ENCODE data around the gene NANOS2. TPM values are rescaled to one million over a fixed set of nuclear protein-coding genes. Genes with fewer than 3 reads are reported as not detected.
"Not testable (repeated sequence)": the region's sequence is repeated elsewhere in the genome, so short reads cannot be mapped to it uniquely, and the experiment has no call there.

Gene NANOS2
- total RNA-seq, 4 donors from 2014 or later: not detected

DNA sequence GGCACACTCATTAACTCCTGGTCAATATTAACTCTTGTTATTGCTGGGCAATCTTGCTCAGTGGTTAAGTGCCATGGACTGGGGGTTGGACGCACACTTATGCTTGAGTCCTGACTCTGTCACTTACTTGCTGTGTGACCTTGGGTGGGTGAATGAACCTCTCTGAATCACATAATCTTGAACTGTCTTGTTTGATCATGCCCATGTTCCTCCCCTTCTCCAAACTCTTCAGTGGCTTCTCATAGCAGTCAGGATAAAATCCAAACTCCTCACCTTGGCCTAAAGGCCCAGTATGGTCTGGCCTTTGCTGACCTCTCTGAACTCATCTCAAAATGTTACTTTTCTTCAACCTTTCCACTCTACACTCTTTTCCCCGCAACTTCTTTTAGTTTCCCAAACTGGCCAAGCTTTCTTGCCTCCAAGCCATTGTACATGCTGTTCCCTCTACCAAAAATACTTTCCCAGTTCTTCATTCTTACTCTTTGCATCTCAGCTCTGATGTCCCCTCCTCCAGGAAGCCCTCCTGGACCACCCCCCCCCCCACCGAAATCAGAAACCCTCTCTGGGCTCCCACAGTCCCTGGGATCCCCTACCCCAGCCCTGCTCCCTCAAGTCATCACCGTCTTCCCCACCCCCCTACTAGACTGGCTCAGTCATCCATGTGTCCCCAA, 14.5 kb downstream of the NANOS2 start:
- Histone ChIP-seq H3K9me3 (no peaks in the 10 kb centered on the region), H3K4me3 (no peak overlapping the region), H3K4me1 (peaks cover 13 to 29% (median 22%) of the 10 kb centered on the region in 4 donors), H3K36me3 (peaks cover 0 to 9% (median 0%) of the 10 kb centered on the region in 4 donors), H3K27ac (no peak overlapping the region), H3K27me3 (no peaks in the 10 kb centered on the region)
- in situ Hi-C loops (cut with MboI; ENCODE audit: low pct_ligation_motif_present in 1 of 4, low pct_unique_long_range_greater_than_20kb in 1 of 4, low sequenced_read_pairs in 3 of 4): no loop called here
- WGBS, 2 donors (ENCODE audit: low coverage in 1 of 2): 84 to 93% methylated on average over 3 to 4 of the region's 4 CpGs
- TF ChIP-seq EP300 (IDR thresholded peaks at IDR 0.05; ENCODE audit: low read depth) (no peak), POLR2A (IDR thresholded peaks at IDR 0.05) (no peak), POLR2AphosphoS5 (IDR thresholded peaks at IDR 0.05) (no peak)
- TF ChIP-seq, protein P1, sequence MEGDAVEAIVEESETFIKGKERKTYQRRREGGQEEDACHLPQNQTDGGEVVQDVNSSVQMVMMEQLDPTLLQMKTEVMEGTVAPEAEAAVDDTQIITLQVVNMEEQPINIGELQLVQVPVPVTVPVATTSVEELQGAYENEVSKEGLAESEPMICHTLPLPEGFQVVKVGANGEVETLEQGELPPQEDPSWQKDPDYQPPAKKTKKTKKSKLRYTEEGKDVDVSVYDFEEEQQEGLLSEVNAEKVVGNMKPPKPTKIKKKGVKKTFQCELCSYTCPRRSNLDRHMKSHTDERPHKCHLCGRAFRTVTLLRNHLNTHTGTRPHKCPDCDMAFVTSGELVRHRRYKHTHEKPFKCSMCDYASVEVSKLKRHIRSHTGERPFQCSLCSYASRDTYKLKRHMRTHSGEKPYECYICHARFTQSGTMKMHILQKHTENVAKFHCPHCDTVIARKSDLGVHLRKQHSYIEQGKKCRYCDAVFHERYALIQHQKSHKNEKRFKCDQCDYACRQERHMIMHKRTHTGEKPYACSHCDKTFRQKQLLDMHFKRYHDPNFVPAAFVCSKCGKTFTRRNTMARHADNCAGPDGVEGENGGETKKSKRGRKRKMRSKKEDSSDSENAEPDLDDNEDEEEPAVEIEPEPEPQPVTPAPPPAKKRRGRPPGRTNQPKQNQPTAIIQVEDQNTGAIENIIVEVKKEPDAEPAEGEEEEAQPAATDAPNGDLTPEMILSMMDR (IDR thresholded peaks at IDR 0.05): no peak
- DNase-seq: no peak
- intact Hi-C loops (cut with DNase I; ENCODE audit: low total_unique reads): no loop called here

- 89 to 93% methylated on average over 3 to 7 of the region's 7 CpGs for WGBS, 2 donors (ENCODE audit: low coverage in 1 of 2)
- no peaks in the 10 kb centered on the region for H3K9me3 ChIP-seq
- TF ChIP-seq POLR2AphosphoS5 (IDR thresholded peaks at IDR 0.05): no peak
- TF ChIP-seq, protein P1 (IDR thresholded peaks at IDR 0.05): no peak
- no peak for TF ChIP-seq POLR2A (IDR thresholded peaks at IDR 0.05)
- TF ChIP-seq EP300 (IDR thresholded peaks at IDR 0.05; ENCODE audit: low read depth): no peak
- no peak overlapping the region for H3K4me3 ChIP-seq
- DNase-seq: no peak
- intact Hi-C loops (cut with DNase I; ENCODE audit: low total_unique reads): no loop called here
- no peak overlapping the region for H3K27ac ChIP-seq
- H3K27me3 ChIP-seq: no peaks in the 10 kb centered on the region
- peaks cover 13 to 29% (median 22%) of the 10 kb centered on the region in 4 donors for H3K4me1 ChIP-seq
- in situ Hi-C loops (cut with MboI; ENCODE audit: low pct_ligation_motif_present in 1 of 4, low pct_unique_long_range_greater_than_20kb in 1 of 4, low sequenced_read_pairs in 3 of 4): no loop called here
- peaks cover 0 to 9% (median 0%) of the 10 kb centered on the region in 4 donors for H3K36me3 ChIP-seq
Observed at GRCh38 chr19:45899253-45899652, 15.3 kb downstream of the NANOS2 start.

DNA sequence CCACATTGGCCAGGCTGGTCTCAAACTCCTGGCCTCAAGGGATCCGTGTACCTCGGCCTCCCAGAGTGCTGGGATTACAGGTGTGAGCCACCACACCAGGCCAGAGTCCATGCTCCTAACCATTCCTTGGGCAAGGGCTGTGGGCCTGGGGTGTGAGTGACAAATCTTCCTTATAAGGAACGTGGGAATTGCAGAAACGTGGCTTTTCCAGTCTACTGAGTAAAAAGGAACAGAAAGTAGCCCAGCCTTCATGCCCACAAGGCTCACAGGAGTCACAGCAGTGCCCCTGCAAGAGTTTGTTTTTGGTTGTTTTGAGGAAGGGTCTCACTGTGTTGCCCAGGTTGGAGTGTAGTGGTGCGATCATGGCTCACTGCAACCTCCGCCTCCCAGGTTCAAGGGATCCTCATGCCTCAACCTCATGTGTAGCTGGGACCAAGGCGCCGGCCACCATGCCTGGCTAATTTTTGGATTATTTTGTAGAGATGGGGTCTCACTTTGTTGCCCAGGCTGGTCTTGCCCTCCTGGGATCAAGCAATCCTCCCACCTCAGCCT, 17.2 kb downstream of the NANOS2 start:
- 88% methylated on average over 8 of the region's 8 CpGs; no CpG with 5 or more reads in 1 of the 2 donors for WGBS, 2 donors (ENCODE audit: low coverage in 1 of 2)
- peaks cover 0 to 9% (median 0%) of the 10 kb centered on the region in 4 donors for H3K36me3 ChIP-seq
- no peak for DNase-seq
- peaks cover 8 to 22% (median 15%) of the 10 kb centered on the region in 4 donors for H3K4me1 ChIP-seq
- intact Hi-C loops (cut with DNase I; ENCODE audit: low total_unique reads) (no loop called here), in situ Hi-C loops (cut with MboI; ENCODE audit: low pct_ligation_motif_present in 1 of 4, low pct_unique_long_range_greater_than_20kb in 1 of 4, low sequenced_read_pairs in 3 of 4) (no loop called here)
- H3K27ac ChIP-seq: no peak overlapping the region
- no peak overlapping the region for H3K4me3 ChIP-seq
- H3K9me3 ChIP-seq: no peaks in the 10 kb centered on the region
- TF ChIP-seq EP300 (IDR thresholded peaks at IDR 0.05; ENCODE audit: low read depth): no peak
- no peak for TF ChIP-seq POLR2AphosphoS5 (IDR thresholded peaks at IDR 0.05)
- TF ChIP-seq POLR2A (IDR thresholded peaks at IDR 0.05): no peak
- TF ChIP-seq, protein P1 (IDR thresholded peaks at IDR 0.05): no peak
- no peaks in the 10 kb centered on the region for H3K27me3 ChIP-seq

- H3K9me3 ChIP-seq; intact Hi-C loops (cut with DNase I; ENCODE audit: low total_unique reads); H3K36me3 ChIP-seq; H3K4me3 ChIP-seq; in situ Hi-C loops (cut with MboI; ENCODE audit: low pct_ligation_motif_present in 1 of 4, low pct_unique_long_range_greater_than_20kb in 1 of 4, low sequenced_read_pairs in 3 of 4); H3K27me3 ChIP-seq; H3K27ac ChIP-seq; DNase-seq: not testable (repeated sequence)
- whole genome bisulfite sequencing, 2 donors (ENCODE audit: low coverage in 1 of 2): 95% methylated on average over 12 of the region's 12 CpGs; no CpG with 5 or more reads in 1 of the 2 donors
- peaks cover 6 to 11% (median 7%) of the 10 kb centered on the region in 4 donors for H3K4me1 ChIP-seq
Observed at GRCh38 chr19:45895983-45896599, 18.5 kb downstream of the NANOS2 start.

Measured in transverse colon (tissue), 4 donors.